Suprapubic skin (tissue), 4 donors: ENCODE data around the gene PNLIPRP3. TPM values are rescaled to one million over a fixed set of nuclear protein-coding genes. Genes with fewer than 3 reads are reported as not detected.

Source experiments
- DNase-seq, 2 donors: peaks; one replicate each; pipeline ENCODE4 v3.0.0-alpha.2; 2019; ENCODE audit warnings: low spot score in 2 of 2
- H3K27ac ChIP-seq: fragments of 200-600 bp; sonication (generic); one replicate; pipeline ENCODE4 v1.5.1; 2019
- H3K27me3 ChIP-seq: fragments of 200-600 bp; sonication (generic); one replicate; pipeline ENCODE4 v1.5.1; 2019
- H3K36me3 ChIP-seq: fragments of 200-600 bp; sonication (generic); one replicate; pipeline ENCODE4 v1.5.1; 2019
- H3K4me1 ChIP-seq: fragments of 200-600 bp; sonication (generic); one replicate; pipeline ENCODE4 v1.5.1; 2019
- H3K4me3 ChIP-seq: fragments of 200-600 bp; sonication (generic); one replicate; pipeline ENCODE4 v1.5.1; 2019; ENCODE audit warnings: mild to moderate bottlenecking
- H3K9me3 ChIP-seq: fragments of 200-600 bp; sonication (generic); one replicate; pipeline ENCODE4 v1.5.1; 2019
- EP300 ChIP-seq: sonication (generic); formaldehyde crosslinking; IDR thresholded peaks from one replicate; pipeline ENCODE4 v1.6.1; 2017; ENCODE audit warnings: antibody characterized with exemption
- POLR2A ChIP-seq, 2 donors: fragments of 450-650 bp; IDR thresholded peaks; one replicate each; pipeline ENCODE4 v1.6.1; 2017; ENCODE audit warnings: antibody characterized with exemption in 2 of 2, mild to moderate bottlenecking in 2 of 2, moderate library complexity in 2 of 2
- POLR2AphosphoS5 ChIP-seq, 3 donors: sonication (generic); formaldehyde crosslinking; IDR thresholded peaks; one replicate each; pipeline ENCODE4 v1.6.1; 2017; ENCODE audit warnings: antibody characterized with exemption in 3 of 3
- WGBS: methylation state at CpG from one replicate; pipeline ENCODE4 v1.1.5; 2018; 5-methylcytosine and 5-hydroxymethylcytosine counted together
- total RNA-seq, 4 donors: library from RNA; depleted of rRNA; stranded (reverse); fragments of >200 nt; gene quantifications; one replicate each; pipeline ENCODE4 v1.1.0, GENCODE V29; 2016
- TF ChIP-seq, protein P1 (sequence below), 2 donors: fragments of 200-600 bp in 1 of 2; fragments of 450-650 bp in 1 of 2; sonication (generic) in 1 of 2; IDR thresholded peaks; one replicate each; pipeline ENCODE4 v1.5.1; 2016 to 2019; ENCODE audit warnings: antibody characterized with exemption in 2 of 2, mild to moderate bottlenecking in 1 of 2, moderate library complexity in 1 of 2

PNLIPRP3 gene
- total RNA-seq, 4 donors from 2014 or later: 27.4 to 53.9 (median 48.8) TPM

DNA sequence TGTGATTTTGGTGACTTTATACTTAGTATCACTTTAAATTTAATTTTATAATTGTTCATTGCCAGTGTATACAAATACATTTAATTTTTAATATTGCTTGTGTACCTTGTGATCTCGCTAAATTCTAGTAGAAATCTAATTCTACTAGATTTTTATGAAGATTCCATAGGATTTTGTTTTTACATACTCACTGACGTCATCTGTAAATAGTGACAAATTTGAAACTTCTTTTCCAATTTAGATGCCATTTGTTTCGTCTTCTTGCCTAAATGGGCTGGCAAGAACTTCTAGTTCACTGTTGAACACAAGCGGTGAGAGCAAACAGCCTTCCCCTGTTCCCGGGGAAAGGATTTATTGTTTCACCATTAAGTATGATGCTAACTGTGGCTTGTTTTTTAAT, 17.3 kb upstream of the PNLIPRP3 start:
- WGBS: 67% methylated on average over 5 of the region's 5 CpGs
- no peaks in the 10 kb centered on the region for H3K27me3 ChIP-seq
- H3K9me3 ChIP-seq: no peaks in the 10 kb centered on the region
- DNase-seq: no peak
- no peak overlapping the region for H3K4me3 ChIP-seq
- no peak overlapping the region for H3K27ac ChIP-seq
- H3K4me1 ChIP-seq: no peaks in the 10 kb centered on the region
- H3K36me3 ChIP-seq: no peaks in the 10 kb centered on the region
- TF ChIP-seq, protein P1, sequence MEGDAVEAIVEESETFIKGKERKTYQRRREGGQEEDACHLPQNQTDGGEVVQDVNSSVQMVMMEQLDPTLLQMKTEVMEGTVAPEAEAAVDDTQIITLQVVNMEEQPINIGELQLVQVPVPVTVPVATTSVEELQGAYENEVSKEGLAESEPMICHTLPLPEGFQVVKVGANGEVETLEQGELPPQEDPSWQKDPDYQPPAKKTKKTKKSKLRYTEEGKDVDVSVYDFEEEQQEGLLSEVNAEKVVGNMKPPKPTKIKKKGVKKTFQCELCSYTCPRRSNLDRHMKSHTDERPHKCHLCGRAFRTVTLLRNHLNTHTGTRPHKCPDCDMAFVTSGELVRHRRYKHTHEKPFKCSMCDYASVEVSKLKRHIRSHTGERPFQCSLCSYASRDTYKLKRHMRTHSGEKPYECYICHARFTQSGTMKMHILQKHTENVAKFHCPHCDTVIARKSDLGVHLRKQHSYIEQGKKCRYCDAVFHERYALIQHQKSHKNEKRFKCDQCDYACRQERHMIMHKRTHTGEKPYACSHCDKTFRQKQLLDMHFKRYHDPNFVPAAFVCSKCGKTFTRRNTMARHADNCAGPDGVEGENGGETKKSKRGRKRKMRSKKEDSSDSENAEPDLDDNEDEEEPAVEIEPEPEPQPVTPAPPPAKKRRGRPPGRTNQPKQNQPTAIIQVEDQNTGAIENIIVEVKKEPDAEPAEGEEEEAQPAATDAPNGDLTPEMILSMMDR (IDR thresholded peaks at IDR 0.05): no peak
- TF ChIP-seq POLR2A (IDR thresholded peaks at IDR 0.05) (no peak), EP300 (no peak), POLR2AphosphoS5 (IDR thresholded peaks at IDR 0.05) (no peak)

DNA sequence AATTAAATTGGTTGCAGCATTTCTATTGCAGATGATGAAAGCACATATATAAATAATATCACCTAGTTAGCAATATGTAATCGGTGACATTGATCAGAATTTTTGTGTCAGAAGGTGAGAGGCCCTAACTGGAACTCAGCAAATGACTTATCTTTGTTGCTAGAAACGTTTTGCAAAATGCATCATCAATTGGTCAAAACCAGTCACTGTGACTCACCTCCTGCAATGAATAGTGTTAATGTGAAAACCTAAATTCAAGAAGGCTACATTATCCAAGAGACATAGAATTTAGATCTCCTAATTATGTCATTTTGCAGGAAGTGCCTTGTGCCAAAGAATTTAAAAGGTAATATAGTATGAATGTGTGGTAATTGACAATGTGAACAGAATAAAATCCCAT, 9.8 kb upstream of the PNLIPRP3 start:
- TF ChIP-seq EP300: no peak
- TF ChIP-seq, protein P1 (IDR thresholded peaks at IDR 0.05): no peak
- Histone ChIP-seq H3K4me1 (no peaks in the 10 kb centered on the region), H3K4me3 (no peak overlapping the region), H3K36me3 (no peaks in the 10 kb centered on the region), H3K9me3 (no peaks in the 10 kb centered on the region), H3K27me3 (no peaks in the 10 kb centered on the region), H3K27ac (no peak overlapping the region)
- DNase-seq: no peak
- WGBS: 47% methylated on average over 2 of the region's 2 CpGs

DNA sequence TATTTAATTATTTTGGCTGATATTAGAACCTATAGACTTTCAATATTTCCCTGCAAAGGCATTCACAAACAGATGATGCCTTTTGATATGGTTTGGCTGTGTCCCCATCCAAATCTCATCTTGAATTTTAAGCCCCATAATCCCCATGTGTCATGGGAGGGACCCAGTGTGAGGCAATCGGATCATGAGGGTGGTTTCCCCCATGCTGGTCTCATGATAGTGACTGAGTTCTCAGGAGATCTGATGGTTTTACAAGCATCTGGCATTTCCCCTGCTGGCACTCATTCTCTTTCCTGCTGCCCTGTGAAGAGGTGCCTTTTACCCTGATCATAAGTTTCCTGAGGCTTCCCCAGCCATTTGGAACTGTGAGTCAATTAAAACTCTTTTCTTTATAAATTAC, 9.3 kb upstream of the PNLIPRP3 start:
- peaks cover 4% of the 10 kb centered on the region for H3K4me1 ChIP-seq
- no peaks in the 10 kb centered on the region for H3K27me3 ChIP-seq
- no peak overlapping the region for H3K27ac ChIP-seq
- TF ChIP-seq POLR2AphosphoS5 (IDR thresholded peaks at IDR 0.05): no peak
- TF ChIP-seq, protein P1 (IDR thresholded peaks at IDR 0.05): no peak
- no peak for TF ChIP-seq EP300
- no peak for TF ChIP-seq POLR2A (IDR thresholded peaks at IDR 0.05)
- WGBS: 13% methylated on average over 1 of the region's 1 CpG
- H3K36me3 ChIP-seq: no peaks in the 10 kb centered on the region
- peak in 1 of 2 donors; percentile 83 for DNase-seq
- H3K9me3 ChIP-seq: no peaks in the 10 kb centered on the region
- no peak overlapping the region for H3K4me3 ChIP-seq

DNA sequence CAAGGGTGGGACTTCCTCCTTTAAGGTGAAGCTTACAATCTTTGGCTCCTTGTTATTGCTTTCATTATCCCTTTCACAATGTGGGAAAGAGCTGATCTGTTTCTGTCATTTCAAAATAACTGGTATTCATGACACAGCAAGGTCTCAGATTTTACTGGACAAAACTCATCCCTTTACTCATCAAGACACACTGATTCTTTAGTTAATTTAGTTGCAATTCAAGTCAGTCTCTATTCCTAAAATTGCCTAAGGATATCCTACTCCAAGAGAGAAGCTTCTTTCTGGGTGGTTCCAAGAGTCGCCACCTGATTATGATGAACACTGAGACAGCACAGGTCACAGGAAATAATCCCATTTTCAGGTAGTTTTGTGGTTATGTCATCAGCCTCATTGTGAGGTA, 5.8 kb upstream of the PNLIPRP3 start:
- H3K27ac ChIP-seq: no peak overlapping the region
- peaks cover 4% of the 10 kb centered on the region for H3K4me1 ChIP-seq
- no peak for TF ChIP-seq POLR2AphosphoS5 (IDR thresholded peaks at IDR 0.05)
- no peak for TF ChIP-seq EP300
- TF ChIP-seq, protein P1 (IDR thresholded peaks at IDR 0.05): no peak
- TF ChIP-seq POLR2A (IDR thresholded peaks at IDR 0.05): no peak
- no peaks in the 10 kb centered on the region for H3K36me3 ChIP-seq
- WGBS: 71% methylated on average over 1 of the region's 1 CpG
- no peaks in the 10 kb centered on the region for H3K27me3 ChIP-seq
- H3K9me3 ChIP-seq: no peaks in the 10 kb centered on the region
- no peak overlapping the region for H3K4me3 ChIP-seq
- DNase-seq: no peak

DNA sequence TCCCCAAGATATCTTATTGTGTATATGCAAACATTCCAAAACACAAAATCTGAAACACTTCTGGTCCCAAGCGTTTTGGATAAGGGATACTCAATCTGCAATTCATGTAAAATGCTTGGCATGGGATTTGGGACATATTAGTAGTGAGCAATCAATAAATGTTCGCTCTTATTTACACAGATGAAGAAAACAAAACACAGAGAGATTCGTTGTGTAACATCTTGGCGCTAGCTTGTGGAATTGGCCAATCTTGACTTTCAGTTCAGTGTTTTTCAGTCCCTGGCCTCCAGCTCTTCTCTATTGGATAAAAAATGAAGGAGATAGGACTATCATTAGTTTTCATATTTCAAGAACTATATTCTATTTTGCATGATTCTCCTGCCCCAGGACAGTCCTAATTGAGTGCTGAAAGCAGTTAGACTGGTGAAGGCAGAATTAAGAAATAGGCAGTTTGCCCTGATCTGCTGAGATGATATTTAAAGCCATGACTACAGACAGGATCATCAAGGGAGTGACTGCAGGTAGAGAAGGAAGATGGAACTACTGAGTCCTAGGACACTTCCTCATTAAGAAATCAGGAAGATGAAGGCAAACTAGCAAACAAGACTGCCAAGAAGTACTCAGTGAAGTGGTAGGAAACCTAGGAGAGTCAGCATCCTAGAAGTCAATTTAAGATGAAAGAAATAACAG, 1.8 kb downstream of the PNLIPRP3 start:
- H3K36me3 ChIP-seq: no peaks in the 10 kb centered on the region
- DNase-seq: no peak
- H3K9me3 ChIP-seq: no peaks in the 10 kb centered on the region
- no peaks in the 10 kb centered on the region for H3K27me3 ChIP-seq
- WGBS: 49% methylated on average over 4 of the region's 4 CpGs
- H3K27ac ChIP-seq: peak overlapping the region; percentile 91
- TF ChIP-seq, protein P1 (IDR thresholded peaks at IDR 0.05): no peak
- peaks cover 3% of the 10 kb centered on the region for H3K4me1 ChIP-seq
- peak overlapping the region; percentile 32 for H3K4me3 ChIP-seq
